GM12891 (cell line): ENCODE measurements around the gene CASP10.

Experiments used
- POLR2A ChIP-seq: IDR thresholded peaks from 2 replicates; pipeline ENCODE4 v1.6.1; 2011; ENCODE audit warnings: low read depth, low read length, control low read depth
- POLR2AphosphoS5 ChIP-seq: IDR thresholded peaks from 2 replicates; pipeline ENCODE4 v1.6.1; 2011; ENCODE audit warnings: low read depth, low read length, control low read depth
- TAF1 ChIP-seq: IDR thresholded peaks from 2 replicates; pipeline ENCODE4 v1.6.1; 2011; ENCODE audit warnings: low read depth, low read length, control low read depth

- no peak for TF ChIP-seq POLR2AphosphoS5
- TF ChIP-seq POLR2A = no peak
- TF ChIP-seq TAF1 = no peak
Observed at GRCh38 chr2:201138401-201138970, 44.5 kb upstream of the CASP10 start.
